Measurements from ENCODE around the gene SAMD13.
"Not testable (repeated sequence)": the region's sequence is repeated elsewhere in the genome, so short reads cannot be mapped to it uniquely, and the experiment has no call there.

Gene SAMD13

DNA sequence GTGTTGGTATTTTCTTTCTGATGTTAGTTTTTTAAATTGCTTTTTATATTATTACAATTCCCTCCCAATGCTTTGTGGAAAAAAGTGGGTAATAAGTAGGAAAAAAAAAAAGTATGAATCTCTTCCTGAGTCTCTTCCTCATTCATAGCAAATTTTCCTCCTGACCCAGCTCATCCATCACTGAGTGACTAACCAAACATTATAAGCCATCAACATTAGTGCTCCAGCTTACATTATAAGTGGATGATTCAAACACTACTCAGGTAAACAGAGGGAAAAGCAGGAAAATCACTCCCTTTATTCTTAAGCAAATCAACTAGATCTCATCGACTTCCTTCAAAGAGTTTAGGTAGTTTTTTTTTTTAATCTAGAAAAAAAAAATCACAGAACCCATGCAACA lies 15.4 kb upstream of the SAMD13 start:
- no peak for DNase-seq (ENCODE audit: low spot score)

DNA sequence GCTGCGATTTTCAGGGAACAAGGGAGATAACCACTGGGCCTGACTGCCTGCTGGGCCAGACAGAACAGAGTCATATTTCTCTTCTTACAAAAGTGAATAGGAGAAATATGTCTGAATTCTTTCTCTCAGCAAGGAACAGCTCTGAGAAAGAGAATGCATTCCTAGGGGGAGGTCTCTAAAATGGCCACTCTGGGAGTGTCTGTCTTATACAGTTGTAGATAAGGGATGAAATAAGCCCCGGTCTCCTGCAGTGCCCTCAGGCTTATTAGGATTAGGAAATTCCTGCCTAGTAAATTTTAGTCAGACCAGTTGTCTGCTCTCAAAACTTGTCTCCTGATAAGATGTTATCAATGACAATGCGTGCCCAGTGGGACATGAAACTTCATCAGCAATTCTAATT lies 14.1 kb upstream of the SAMD13 start:
- not testable (repeated sequence) for DNase-seq (ENCODE audit: low spot score)

DNA sequence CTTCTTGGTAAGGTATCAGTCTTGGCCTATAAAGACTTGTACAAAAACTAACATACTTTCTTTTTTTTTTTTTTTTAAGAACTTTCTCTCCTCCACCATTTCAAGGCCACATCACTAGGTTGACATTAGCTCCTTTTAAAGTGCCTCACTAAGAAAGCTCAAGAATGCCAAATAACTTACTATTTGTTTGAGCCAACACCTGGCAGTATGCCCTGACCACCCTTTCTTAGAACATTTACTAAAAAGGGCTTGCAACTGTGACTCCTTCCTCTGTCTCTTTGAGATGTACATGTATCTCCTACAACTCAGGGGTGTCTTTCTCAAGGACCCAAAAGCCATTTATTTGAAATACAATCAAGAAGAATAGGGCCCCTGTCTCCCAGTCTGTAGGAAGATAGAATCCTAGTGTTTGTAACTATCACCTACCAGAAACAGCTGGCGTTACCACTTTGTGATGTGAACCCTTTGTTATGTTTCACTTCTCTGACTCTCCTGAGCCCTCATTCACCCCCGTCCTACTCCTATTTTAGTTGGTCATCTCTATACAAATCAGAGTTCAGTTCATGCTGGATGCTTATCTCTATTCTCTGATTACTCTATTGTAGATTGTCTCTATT lies 12.2 kb upstream of the SAMD13 start:
- DNase-seq (ENCODE audit: low spot score): no peak

DNA sequence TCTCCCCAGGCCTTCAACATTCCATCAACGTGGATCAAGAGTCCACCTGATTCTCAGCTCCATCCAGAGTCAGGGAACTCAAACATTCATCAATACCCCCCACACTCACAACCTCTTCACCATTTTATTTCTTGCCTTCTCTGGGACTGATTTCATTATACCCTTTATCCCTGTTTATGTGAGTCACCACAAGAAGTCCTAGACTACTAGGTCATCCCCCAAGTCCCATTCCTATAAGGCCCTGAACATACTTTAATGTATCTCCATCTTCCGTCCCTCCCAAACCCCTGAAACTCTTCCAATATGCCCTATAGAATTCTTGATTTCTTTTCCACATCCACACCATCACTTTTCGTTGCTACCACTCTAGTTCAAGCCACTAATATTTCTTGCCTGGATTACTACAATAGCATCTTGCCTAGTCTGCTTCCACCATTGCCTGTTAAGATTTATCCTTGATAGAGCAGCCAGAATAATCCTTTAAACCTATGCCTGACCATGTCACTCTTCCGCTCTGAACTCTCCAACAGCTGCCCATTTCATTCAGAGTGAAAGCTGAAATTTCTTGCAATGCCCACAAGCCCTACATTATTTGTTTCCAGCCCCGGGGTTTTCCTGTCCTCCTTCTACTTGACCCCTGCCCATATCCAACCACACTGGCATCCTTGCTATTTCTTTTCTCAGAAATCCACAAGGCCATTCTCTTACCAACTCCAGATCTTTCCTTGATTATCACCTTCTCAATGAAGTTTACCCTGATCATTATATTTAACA lies 9.4 kb upstream of the SAMD13 start:
- DNase-seq (ENCODE audit: low spot score): no peak

DNA sequence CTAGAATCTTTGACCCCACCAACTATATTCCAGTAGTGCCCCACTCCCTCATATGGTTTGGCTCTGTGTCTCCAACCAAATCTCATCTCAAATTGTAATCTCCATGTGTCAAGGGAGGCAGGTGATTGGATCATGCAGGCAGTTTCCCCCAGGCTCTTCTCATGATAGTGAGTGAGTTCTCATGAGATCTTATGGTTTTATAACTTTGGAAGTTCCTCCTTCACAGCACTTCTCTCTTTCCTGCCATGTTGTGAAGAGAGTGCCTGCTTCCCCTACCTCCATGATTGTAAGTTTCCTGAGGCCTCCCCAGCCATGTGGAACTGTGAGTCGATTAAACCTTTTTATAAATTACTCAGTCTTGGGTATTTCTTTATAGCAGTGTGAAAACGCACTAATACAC lies 7.7 kb upstream of the SAMD13 start:
- no peak for DNase-seq (ENCODE audit: low spot score)

DNA sequence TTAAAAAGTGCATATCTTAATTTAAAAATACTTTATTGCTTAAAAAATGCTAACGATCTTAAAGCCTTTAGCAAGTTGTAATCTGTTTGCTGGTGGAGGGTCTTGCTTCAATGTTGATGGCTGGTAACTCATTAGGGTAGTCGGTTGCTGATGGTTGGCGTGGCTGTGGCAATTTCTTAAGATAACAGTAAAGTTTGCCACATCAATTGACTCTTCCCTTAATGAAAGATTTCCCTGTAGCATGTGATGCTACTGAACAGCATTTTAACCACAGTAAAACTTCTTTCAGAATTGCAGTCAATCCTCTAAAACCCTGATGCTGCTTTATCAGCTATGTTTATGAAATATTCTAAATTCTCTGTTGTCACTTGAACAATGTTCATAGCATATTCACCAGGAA lies 6.8 kb upstream of the SAMD13 start:
- no peak for DNase-seq (ENCODE audit: low spot score)

DNA sequence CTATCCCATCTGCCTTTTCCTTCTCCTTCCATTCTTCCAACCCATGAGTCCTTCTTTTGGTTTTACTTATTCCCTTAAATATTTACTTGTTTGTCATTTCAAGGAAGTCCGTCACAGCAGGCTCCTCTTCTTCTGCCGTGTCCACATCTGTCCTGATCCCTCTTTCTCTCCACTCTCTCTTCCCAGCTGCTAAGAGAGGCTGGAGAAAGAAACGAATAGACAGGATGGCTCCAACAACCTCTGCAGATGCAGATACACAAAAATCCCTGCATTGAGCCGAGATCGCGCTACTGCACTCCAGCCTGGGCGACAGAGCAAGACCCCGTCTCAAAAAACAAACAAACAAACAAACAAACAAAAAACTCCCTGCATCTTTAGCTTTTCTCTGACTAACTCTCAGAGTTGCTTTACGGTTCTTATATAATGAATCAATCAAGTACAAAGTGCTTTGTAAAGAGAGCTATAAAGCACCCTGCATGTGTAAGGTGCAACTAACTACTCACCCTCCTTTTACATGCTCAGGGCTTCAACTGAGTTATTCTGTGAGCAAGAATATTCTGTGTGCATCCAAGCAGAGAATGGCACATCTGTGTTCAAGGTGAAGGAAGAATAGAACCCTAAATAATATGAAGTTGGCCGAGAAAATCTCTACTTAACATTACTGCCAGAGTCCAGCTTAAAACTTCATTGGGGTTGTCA lies 3.8 kb upstream of the SAMD13 start:
- DNase-seq (ENCODE audit: low spot score): no peak

DNA sequence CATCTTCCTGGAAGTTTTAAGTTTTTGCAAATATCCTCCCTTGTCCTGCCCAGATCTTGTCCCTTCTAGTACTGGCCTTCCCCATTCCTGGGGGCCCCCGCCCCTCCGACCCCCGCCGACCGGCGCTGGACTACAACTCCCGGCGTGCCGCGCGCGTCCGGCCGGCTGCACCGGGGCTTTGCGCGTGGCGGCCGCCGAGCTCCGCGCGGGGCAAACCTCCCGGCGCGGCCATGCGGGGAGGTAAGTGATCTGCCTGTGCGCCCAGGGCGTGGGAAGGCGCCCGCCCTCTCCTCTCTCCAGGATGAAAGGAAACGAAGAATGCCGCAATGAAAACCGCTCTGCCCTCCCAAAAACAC lies 3.2 kb upstream of the SAMD13 start:
- DNase-seq (ENCODE audit: low spot score): peak; percentile 71

DNA sequence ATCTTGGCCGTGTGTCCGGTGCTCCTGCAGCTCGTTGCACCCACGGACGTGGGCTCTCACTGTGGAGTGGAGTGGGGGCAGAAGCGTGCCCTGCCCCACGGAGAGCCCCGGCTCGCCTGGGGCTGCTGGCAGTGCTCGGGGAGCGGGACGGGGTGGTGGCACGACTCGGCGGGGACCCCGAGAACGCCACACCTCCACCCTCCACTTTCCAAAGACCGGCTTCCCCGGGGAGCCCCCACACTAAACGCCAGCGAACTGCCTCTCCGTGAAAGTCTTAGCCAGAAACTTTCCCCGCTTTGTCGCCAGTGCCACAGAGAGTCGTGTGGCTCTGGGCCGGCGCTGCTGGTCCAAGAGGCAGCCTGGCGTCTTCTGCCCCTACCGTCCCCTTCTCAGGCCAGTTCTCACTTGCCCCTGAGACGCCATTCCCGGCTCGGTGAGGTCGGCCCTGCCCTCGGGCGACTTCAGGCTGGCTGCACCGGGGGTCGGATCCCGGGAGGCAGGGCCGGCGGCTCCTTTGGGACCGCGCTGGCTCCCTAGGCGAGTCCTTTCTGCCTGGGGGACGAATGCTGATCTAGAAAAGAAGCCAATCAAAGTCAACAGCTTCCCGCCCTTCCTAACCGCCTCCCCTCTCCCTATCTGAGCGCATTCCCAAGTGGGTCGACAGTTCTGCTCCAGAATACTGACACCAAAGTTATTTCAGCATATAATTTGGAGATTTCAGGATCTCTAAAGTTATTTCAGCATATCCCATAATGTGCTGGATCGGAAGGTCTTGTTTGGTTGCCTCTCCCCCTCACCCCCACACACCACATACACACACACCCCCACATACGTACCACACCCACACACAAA lies 2.6 kb upstream of the SAMD13 start:
- peak; percentile 66 for DNase-seq (ENCODE audit: low spot score)

DNA sequence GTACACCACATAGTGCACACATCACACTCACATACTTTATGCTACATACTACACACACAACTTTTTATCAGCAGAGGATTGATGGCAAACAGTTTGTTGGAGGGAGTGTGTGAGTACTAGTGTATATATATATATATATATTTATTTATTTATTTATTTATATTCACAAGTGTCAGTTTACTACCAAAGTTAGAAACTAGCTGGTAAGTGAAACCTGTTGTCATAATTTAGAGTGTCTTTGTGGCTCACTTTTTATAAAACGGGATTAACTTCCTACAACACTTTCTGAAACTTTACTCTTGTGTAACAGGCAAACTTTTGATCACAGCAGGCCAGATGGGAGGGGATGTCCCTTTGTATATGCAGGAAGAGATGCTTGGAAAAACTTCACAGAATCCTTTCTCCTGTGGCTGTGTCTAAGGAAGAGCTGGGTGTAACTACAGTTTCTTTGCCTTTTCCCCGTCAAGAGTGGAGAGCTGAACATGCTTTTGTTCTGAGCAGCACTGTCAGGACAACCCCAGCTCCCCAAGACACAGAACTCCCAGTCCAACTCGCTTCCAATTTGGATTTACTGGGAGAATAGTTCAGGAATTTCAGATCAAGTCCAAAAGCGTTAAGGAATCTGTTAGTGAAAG lies 1.9 kb upstream of the SAMD13 start:
- DNase-seq (ENCODE audit: low spot score): peak; percentile 49

DNA sequence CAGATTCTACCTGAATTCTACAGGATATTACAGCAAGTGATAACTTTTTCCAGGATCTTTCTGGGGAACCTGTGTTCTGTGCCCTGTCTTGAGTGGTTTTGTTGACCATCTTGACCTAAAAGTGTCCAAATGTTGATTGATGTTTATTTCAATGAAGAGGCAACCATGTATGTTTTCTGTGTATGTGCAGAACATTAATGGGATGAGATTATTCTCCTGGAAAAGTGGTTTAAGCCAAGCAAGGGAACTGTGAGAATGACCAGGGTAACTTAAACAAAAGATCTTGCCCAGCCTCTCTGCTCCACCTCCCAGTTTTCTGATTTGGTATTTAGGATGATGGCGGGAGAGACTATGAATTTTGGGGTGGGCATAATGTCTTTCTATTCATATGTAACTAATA lies 1.0 kb upstream of the SAMD13 start:
- no peak for DNase-seq (ENCODE audit: low spot score)

DNA sequence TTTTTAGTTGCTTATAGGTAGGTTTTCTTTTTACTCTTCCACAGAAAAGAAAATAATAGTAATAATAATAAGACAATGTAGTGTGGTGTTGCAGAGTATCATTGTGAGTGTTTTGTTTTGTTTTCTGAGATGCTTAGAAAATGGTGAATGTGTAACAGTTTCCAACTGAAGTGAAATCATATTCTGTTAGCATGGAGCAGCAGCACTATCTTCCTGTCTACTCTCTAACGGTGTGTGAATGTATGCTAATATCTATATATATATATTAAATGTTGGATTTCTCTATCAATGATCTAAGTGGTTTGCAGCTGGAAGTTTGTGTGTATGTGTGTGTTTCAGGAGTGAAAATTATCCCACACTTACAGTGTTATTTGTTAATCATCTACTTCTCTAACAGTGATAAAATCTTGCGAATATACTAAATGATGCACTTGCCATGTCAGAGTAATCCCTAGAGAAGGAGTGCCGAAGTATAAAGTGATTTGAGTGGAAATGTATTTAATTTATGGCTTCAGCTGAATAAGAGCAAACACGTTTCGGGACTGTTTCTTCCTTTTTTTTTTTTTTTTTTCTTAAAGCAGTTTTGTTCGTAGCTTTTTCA lies 377 bp downstream of the SAMD13 start:
- no peak for DNase-seq (ENCODE audit: low spot score)

DNA sequence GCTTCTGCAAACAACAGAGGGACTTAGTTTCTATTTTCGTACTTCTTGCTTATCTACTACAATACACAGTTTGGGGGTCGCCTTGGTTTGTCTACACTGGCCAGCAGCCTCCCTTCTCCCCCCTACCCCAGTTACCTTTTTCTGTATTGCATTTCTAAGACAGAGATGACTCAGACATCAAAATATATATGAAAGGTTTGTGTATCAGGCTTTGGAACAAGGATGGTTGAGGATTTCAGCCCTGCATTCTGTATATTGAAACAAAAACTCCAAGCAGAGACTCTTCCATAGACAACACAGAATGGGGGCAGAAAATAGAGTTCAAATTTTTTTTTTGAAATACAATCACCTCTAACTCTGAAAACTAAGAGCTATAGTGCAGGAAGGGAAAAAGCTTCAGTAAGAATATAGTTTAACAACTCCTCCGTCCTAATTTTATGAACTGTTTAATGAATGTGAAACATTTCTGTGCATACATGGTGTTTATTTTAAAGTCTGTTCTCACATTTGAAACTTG lies 1.9 kb downstream of the SAMD13 start:
- no peak for DNase-seq (ENCODE audit: low spot score)

DNA sequence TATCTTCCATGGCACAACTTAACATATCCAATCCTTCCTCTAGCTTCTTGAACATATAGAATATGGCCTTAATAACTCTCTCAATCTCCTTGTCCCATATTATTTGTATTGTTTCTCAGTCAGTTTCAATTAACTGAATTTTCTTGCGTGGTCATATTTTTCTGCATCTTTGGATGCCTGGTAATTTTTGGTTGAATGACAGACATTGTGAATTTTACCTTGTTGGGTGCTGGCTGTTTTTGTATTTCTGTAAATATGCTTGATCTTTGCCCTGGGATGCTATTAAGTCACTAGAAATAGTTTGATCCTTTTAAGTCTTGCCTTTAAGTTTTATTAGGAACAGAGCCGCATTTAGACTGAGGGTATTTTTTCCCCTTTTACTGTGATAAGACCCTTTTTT lies 5.9 kb downstream of the SAMD13 start:
- DNase-seq (ENCODE audit: low spot score): no peak

DNA sequence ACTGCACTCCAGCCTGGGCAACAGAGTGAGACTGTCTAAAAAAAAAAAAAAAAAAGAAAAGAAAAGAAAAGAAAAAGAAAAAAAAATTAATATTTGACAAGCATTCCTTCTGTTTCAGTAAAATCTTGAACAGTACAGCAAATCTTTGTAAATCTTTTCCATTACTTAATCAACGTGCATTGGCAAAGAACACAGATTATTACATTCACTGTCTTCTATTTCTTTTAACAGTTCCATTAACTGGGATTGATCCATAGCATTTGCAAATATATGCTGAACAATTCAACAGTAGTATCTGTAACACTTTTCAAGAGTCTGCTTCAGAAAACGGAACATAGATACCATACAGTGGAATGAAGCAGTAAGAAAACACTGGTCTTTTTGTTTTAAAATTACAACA lies 9.8 kb downstream of the SAMD13 start:
- DNase-seq (ENCODE audit: low spot score): no peak

DNA sequence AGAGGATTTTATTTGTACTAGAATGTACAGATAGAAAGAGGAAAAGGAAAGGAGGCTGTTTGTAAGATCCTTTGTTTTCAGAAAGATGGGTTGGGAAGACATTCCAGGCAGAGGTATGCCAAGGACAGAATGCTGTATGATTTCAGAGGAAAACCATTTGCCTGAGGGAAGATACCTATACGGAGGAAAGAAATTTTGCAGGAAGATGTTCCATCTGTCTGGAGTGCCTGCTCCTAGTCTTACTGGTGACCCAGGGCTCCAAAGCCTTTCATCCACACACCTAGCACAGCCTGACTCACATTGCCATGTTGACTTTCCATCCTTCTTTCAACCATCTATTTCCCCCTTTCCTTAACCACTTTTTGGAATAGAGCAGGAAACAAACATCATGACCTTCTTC lies 18.2 kb downstream of the SAMD13 start:
- no peak for DNase-seq (ENCODE audit: low spot score)

DNA sequence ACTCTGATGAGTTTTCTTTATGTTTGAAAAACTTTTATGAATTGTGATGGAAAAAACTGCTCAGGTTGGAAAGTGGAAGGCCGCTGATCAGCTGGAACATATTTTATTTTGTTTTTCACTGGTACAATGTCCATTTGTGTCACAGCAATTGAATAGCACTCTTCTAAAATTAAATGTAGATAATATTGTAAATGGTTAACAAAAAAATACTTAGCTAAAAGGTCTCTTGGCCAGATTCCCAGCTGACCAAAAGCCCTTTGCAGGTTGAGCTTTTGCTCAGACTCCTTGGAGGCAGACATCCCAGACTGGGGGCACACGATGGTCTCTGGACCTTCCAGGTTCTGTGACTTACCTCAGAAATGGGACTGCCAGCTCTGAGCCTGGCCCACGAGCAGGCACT lies 26.3 kb downstream of the SAMD13 start:
- no peak for DNase-seq (ENCODE audit: low spot score)

DNA sequence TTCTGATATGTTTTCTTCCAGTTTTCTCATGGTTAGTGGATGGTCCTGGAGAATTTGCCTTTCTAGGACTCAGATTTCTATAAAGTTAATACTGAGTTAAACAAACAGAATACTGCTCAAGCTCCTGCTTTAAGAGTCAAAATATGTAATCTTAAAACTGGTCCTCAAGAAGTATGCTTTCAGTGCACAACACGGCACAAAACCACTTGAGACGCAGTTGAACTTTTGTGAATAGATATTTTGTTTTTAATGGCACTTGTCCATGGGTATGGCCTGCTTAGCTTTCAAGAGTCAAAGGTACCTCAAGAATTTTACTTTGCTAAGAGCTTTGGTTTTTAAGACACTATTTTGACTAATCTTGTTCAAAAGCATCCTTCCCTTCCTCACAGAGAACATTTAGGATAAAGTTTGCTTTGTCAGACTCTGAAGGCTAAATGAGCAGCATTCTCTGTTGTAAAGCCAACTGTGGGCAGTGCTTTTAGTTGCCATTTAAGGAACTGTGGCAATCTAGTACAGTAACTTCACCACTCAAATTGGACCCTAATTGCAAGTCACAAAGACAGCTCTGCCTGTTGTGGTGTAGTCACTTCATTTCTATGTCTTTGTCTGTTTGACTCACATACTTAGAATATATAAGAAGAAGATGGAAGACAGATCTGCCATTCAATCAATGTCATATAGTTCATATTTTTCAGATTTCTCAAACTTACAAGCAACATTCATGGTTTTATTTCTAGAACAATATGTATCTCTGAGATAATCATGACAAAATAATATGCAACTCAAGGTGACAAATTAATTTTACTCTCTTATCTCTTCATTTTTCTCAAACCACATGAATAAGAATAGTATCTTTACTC lies 28.8 kb downstream of the SAMD13 start:
- DNase-seq (ENCODE audit: low spot score): no peak

DNA sequence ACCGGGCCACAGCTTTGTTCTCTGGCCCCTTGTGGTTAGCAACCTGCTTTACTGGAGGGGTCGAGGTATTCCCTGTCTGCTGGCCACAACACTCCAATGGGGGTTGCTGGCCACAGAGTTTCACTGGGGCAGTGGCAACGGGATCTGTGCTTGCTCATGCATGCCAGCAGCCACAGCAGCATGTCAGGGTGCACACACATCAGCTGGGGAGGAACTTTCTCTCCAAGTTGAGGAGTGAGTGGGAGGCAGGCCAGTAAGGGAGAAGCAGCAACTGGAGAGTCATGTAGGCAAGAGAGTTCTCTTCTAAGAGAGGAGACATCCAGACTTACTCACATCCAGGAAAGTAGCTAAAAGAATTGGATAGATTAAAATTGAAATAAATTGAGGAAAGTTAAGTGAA lies 38.0 kb downstream of the SAMD13 start:
- DNase-seq (ENCODE audit: low spot score): no peak

DNA sequence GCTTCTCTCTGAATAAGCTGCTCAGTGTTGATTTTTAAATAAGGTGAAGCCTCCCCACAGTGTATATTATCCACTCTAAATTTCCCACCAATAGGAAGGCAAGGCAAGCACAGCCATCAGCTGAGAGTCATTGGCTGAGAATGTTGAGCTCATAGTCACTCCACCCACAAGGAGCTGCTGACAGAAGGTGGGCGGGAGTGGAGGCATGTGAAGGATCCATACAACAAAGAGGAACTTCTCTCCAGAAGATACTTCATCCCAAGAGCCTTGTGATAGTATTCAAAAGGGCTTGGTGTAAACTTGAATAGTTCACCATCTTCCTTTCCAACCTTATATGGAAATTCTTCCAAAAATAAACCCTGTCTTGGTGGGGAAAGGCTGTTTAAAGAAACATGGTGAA lies 42.8 kb downstream of the SAMD13 start:
- no peak for DNase-seq (ENCODE audit: low spot score)
